ENCODE results near the gene SEMA4A. TPM values are rescaled to one million over a fixed set of nuclear protein-coding genes. Genes with fewer than 3 reads are reported as not detected.

Gene SEMA4A
- total and polyA plus RNA-seq, 2 of the 8 experiments (the other 6 are each of a cell fraction or from before 2014, with no cell fraction given): 7.3 to 10.6 TPM

- no peak for TF ChIP-seq KDM1A (IDR thresholded peaks at IDR 0.05; ENCODE audit: borderline replicate concordance, low read length)
- no peak for TF ChIP-seq SRF (IDR thresholded peaks at IDR 0.05; ENCODE audit: low read depth, low read length)
- no peak for TF ChIP-seq RAD21 (IDR thresholded peaks at IDR 0.05 in 1 of 2, conservative IDR thresholded peaks at IDR 0.05 in 1 of 2; ENCODE audit: low read depth in 2 of 2, low read length in 2 of 2)
- TF ChIP-seq BCL11A (IDR thresholded peaks at IDR 0.05; ENCODE audit: low read depth in 2 of 2, low read length in 2 of 2): no peak
- TF ChIP-seq SIN3A (conservative IDR thresholded peaks at IDR 0.05 in 1 of 2, IDR thresholded peaks at IDR 0.05 in 1 of 2; ENCODE audit: low read depth in 1 of 2, low read length in 2 of 2): no peak
Measured at GRCh38 chr1:156135930-156136871, 17.2 kb upstream of the SEMA4A start (continued).
